Subcutaneous adipose tissue (tissue), 4 donors: ENCODE measurements around the gene LZTS3. TPM values are rescaled to one million over a fixed set of nuclear protein-coding genes. Genes with fewer than 3 reads are reported as not detected.

ENCODE experiments used
- CTCF ChIP-seq: fragments of 450-650 bp; IDR thresholded peaks from one replicate; pipeline ENCODE4 v1.5.1; 2016; ENCODE audit warnings: low read depth, mild to moderate bottlenecking, control low read depth, antibody characterized with exemption, moderate library complexity
- total RNA-seq, 4 donors: library from RNA; depleted of rRNA; stranded (reverse); fragments of >200 nt; gene quantifications; one replicate each; pipeline ENCODE4 v1.1.0, GENCODE V29; 2016

LZTS3 gene
- total RNA-seq, 4 donors from 2014 or later: 2.8 to 7.9 (median 5.2) TPM

- TF ChIP-seq CTCF: no peak
Observed at GRCh38 chr20:3163099-3164042, 10.0 kb downstream of the LZTS3 start.

- no peak for TF ChIP-seq CTCF
Observed at GRCh38 chr20:3162080-3162611, 11.2 kb downstream of the LZTS3 start.

GRCh38 chr20:3161316-3162079 lies 11.9 kb downstream of the LZTS3 start:
- no peak for TF ChIP-seq CTCF

- no peak for TF ChIP-seq CTCF
Observed at GRCh38 chr20:3160418-3160817, 12.9 kb downstream of the LZTS3 start.

- TF ChIP-seq CTCF: no peak
Observed at GRCh38 chr20:3158968-3159431, 14.3 kb downstream of the LZTS3 start.

DNA sequence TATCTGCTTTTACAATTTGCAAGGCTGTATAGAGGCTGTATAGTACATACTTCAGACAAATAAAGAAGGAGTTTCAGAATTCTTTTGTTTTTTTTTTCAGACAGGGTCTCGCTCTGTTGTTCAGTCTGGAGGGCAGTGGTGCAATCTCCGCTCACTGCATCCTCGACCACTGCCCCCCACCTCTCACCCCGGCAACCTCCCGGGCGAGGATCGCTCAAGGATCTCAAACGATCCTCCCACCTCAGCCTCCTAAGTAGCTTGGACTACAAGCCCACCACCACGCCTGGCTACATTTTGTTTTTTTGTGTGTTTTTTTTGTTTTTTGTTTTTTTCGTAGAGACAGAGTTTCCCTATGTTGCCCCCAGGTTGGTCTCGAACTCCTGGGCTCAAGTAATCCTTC lies 15.5 kb downstream of the LZTS3 start:
- TF ChIP-seq CTCF: no peak
